ENCODE measurements around the gene NR1H2.

GRCh38 chr19:50427318-50427925, 51.2 kb downstream of the NR1H2 start:
- no peak for TF ChIP-seq CTCF (IDR thresholded peaks at IDR 0.05; ENCODE audit: low read depth, low read length, missing input control)
- TF ChIP-seq REST (IDR thresholded peaks at IDR 0.05): no peak
- no peak for TF ChIP-seq MAX (IDR thresholded peaks at IDR 0.05)
- TF ChIP-seq SP1 (IDR thresholded peaks at IDR 0.05): no peak
- TF ChIP-seq GABPA (IDR thresholded peaks at IDR 0.05 in 1 of 2, conservative IDR thresholded peaks at IDR 0.05 in 1 of 2): no peak
